ENCODE data around the gene HID1. TPM values are rescaled to one million over a fixed set of nuclear protein-coding genes. Genes with fewer than 3 reads are reported as not detected.
"Not testable (repeated sequence)": the region's sequence is repeated elsewhere in the genome, so short reads cannot be mapped to it uniquely, and the experiment has no call there.

HID1 gene
- total RNA-seq, 1 experiment from 2014 or later: 2.1 TPM

GRCh38 chr17:74918906-74919305 is 53.7 kb downstream of the HID1 start:
- in situ Hi-C loops (cut with HindIII; ENCODE audit: low sequenced_read_pairs): no loop called here
- no peak for DNase-seq (ENCODE audit: low spot score)

GRCh38 chr17:74917430-74917829 is 55.1 kb downstream of the HID1 start:
- DNase-seq (ENCODE audit: low spot score): no peak
- in situ Hi-C loops (cut with HindIII; ENCODE audit: low sequenced_read_pairs): no loop called here

GRCh38 chr17:74916851-74917199 is 55.7 kb downstream of the HID1 start:
- in situ Hi-C loops (cut with HindIII; ENCODE audit: low sequenced_read_pairs): no loop called here
- no peak for DNase-seq (ENCODE audit: low spot score)

DNA sequence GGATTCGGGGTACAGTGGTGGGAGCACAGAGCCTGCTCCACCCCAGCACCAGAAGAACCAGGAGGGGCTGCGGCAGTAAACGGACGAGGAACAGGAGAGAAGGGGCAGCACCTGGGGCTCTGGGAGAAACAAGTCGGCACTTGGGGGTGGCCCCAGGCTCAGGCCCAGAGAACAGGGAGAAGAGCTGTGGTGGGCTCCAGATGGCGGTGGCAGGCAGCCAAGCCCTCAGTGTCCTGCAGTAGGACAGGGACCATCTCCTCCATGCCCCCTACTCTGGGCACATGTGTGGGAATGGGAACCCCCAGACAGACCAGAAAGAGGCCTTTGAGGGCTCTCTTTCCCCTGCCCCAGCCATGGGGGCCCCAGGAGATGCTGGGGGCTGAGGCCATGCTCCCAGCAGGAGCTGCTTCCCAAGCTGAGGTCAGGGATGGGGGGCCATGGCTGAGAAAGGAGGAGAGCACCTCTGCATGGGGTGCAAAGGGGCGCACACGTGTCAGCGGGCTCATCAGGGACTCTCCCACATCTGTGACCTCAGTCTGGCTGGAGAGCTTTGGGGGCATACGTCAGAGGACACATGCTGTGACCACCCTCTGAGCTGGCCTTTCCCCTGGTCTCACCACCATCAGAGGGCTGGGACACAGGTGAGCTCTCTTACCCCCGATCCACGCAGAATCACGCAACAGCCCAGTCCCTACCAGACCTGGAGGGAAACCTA is 56.3 kb downstream of the HID1 start:
- no peak for DNase-seq (ENCODE audit: low spot score)

DNA sequence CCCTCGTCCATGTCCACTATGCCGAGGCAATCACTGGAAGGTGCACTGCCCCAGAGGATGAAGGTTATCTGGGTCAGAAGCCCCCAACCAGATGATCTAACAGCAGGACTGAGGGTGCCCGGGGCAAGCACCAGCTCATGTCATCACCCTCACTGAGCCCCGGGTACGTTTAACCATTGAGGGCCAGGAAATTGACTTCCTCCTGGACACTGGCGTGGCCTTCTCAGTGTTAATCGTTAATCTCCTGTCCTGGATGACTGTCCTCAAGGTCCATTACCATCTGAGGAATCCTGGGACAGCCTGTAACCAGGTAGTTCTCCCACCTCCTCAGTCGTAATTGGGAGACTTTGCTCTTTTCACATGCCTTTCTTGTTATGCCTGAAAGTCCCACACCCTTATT is 61.1 kb downstream of the HID1 start:
- DNase-seq (ENCODE audit: low spot score); in situ Hi-C loops (cut with HindIII; ENCODE audit: low sequenced_read_pairs): not testable (repeated sequence)

More for the DNA sequence above, 56.3 kb downstream of the HID1 start:
- in situ Hi-C loops (cut with HindIII; ENCODE audit: low sequenced_read_pairs): no loop called here

DNA sequence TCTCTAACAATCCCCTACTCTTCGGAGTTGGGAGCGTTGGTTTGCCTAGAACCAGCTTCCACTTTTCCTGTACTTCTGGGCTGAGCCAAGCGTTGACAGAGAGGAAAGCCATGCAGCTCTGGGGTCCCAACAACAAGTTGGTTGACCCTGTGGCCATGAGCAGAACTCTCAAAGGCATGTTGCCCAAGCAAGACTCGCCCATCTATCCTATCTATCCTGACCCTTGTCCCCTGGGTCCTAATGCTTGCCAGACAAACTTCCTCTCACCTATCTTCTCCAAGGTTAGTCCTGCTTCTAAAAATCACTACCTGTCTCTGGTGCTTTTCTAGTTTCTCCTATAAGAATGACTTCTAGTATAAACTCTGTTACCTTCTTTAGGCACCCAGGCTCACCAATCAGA is 63.5 kb downstream of the HID1 start:
- DNase-seq (ENCODE audit: low spot score); in situ Hi-C loops (cut with HindIII; ENCODE audit: low sequenced_read_pairs): not testable (repeated sequence)

- in situ Hi-C loops (cut with HindIII; ENCODE audit: low sequenced_read_pairs): no loop called here
- no peak for DNase-seq (ENCODE audit: low spot score)
Observed at GRCh38 chr17:74907012-74907411, 65.5 kb downstream of the HID1 start.

- DNase-seq (ENCODE audit: low spot score); in situ Hi-C loops (cut with HindIII; ENCODE audit: low sequenced_read_pairs): not testable (repeated sequence)
Observed at GRCh38 chr17:74906214-74906793, 66.3 kb downstream of the HID1 start.

DNA sequence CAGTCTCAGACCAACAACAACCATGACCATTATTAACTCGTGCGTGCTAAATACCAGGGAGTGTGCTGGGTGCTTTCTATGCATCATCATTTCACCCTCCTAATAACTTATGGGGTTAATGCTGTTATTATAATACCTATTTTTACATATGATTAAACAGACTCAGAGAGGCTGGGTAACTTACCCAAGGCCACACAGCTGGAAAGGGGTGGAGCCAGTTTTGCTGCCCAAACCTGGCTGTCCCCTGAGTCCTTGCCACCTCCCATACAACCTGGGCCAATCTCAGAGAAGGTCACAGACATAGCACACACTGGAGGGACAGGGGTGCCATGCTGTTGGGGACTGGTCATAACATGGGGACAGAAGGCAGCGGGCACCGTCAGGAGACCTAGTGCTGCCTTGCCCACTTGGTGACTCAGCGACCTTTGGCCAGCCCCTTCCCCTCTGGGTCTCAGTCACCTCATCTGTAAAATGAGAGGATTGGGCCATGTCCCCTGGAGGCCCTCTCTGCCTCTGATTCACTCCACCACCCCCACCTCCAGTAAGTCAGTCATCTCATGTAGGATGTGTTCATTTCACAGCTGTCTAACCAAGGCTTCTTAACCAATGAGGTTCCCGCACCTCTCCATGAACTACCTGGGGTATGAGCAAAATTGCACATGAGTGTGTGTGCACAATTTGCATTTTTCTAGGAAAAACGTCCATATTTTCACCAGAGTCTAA is 67.7 kb downstream of the HID1 start:
- no peak for DNase-seq (ENCODE audit: low spot score)
- in situ Hi-C loops (cut with HindIII; ENCODE audit: low sequenced_read_pairs): no loop called here

DNA sequence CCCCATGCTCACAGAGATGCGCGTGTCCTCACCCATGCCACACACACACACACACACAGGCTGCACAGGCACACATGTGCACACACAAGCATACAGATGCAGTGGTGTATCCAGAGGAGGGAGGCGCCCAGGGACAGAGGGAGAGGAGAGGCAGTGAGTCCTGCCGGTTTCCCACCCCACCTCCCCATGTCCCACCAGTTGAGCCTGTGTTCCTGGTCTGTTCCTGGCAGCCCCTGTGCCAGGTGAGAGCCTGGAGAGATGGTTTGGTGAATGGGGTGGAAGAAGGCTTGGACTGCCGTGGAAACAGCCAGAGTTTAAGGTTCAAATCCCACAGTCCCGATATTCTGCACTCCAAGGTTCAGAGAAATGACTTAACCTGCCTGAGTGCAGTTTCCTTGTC is 68.9 kb downstream of the HID1 start:
- DNase-seq (ENCODE audit: low spot score): no peak
- in situ Hi-C loops (cut with HindIII; ENCODE audit: low sequenced_read_pairs): no loop called here

GRCh38 chr17:74903034-74903433 is 69.5 kb downstream of the HID1 start:
- in situ Hi-C loops (cut with HindIII; ENCODE audit: low sequenced_read_pairs): no loop called here
- no peak for DNase-seq (ENCODE audit: low spot score)

- no peak for DNase-seq (ENCODE audit: low spot score)
- in situ Hi-C loops (cut with HindIII; ENCODE audit: low sequenced_read_pairs): no loop called here
Observed at GRCh38 chr17:74901353-74902135, 71.0 kb downstream of the HID1 start.

Other genes starting within 250 kb of the HID1 start
- 1.4 and 4.2 TPM in 2 replicates for gene RAB37, start 235.5 kb downstream of the HID1 start, total RNA-seq (2014; rRNA removed; shearing (Covaris generic))
- 82.3 and 90.0 TPM in 2 replicates for gene NHERF1, start 224.1 kb downstream of the HID1 start, total RNA-seq (2014; rRNA removed; shearing (Covaris generic))
- 31.0 and 32.7 TPM in 2 replicates for gene NAT9, start 196.4 kb downstream of the HID1 start, total RNA-seq (2014; rRNA removed; shearing (Covaris generic))
- gene GRIN2C, start 112.9 kb downstream of the HID1 start, total RNA-seq (2014; rRNA removed; shearing (Covaris generic)): 0.37 and 1.3 TPM in 2 replicates
- 120 and 154 TPM in 2 replicates for gene FDXR, start 99.8 kb downstream of the HID1 start, total RNA-seq (2014; rRNA removed; shearing (Covaris generic))
- gene FADS6, start 79.1 kb downstream of the HID1 start, total RNA-seq (2014; rRNA removed; shearing (Covaris generic)): not detected in 2 replicates
- 1.4 and 1.9 TPM in 2 replicates for gene USH1G, start 49.5 kb downstream of the HID1 start, total RNA-seq (2014; rRNA removed; shearing (Covaris generic))
- not detected in 2 replicates for gene OTOP2, start 48.5 kb downstream of the HID1 start, total RNA-seq (2014; rRNA removed; shearing (Covaris generic))
- not detected in 2 replicates for gene OTOP3, start 36.9 kb downstream of the HID1 start, total RNA-seq (2014; rRNA removed; shearing (Covaris generic))
- 21.8 and 24.4 TPM in 2 replicates for gene CDR2L, start 14.9 kb upstream of the HID1 start, total RNA-seq (2014; rRNA removed; shearing (Covaris generic))
- gene MRPL58, start 39.9 kb upstream of the HID1 start, total RNA-seq (2014; rRNA removed; shearing (Covaris generic)): 98.4 and 99.0 TPM in 2 replicates
- 206 and 238 TPM in 2 replicates for gene ATP5PD, start 74.2 kb upstream of the HID1 start, total RNA-seq (2014; rRNA removed; shearing (Covaris generic))
- 26.8 and 27.8 TPM in 2 replicates for gene KCTD2, start 74.5 kb upstream of the HID1 start, total RNA-seq (2014; rRNA removed; shearing (Covaris generic))
- gene SLC16A5, start 115.2 kb upstream of the HID1 start, total RNA-seq (2014; rRNA removed; shearing (Covaris generic)): 11.0 and 25.5 TPM in 2 replicates
- gene ARMC7, start 137.2 kb upstream of the HID1 start, total RNA-seq (2014; rRNA removed; shearing (Covaris generic)): 10.5 and 13.6 TPM in 2 replicates
- gene NT5C, start 159.0 kb upstream of the HID1 start, total RNA-seq (2014; rRNA removed; shearing (Covaris generic)): 104 and 142 TPM in 2 replicates
- 199 and 235 TPM in 2 replicates for gene JPT1, start 181.8 kb upstream of the HID1 start, total RNA-seq (2014; rRNA removed; shearing (Covaris generic))
- gene SUMO2, start 210.2 kb upstream of the HID1 start, total RNA-seq (2014; rRNA removed; shearing (Covaris generic)): 142 and 183 TPM in 2 replicates
- 80.2 and 86.3 TPM in 2 replicates for gene NUP85, start 232.9 kb upstream of the HID1 start, total RNA-seq (2014; rRNA removed; shearing (Covaris generic))